HepG2 (cell line): ENCODE measurements around the gene COG4. TPM values are rescaled to one million over a fixed set of nuclear protein-coding genes. Genes with fewer than 3 reads are reported as not detected.

Experiments used
- ATF4 ChIP-seq, 2 experiments: fragments of 450-650 bp in 1 of 2; sonication (generic) in 1 of 2; formaldehyde crosslinking; IDR thresholded peaks; 2 replicates each; pipeline versions ENCODE4 v1.5.0 to v1.8.0; 2020 to 2022; ENCODE audit warnings: mild to moderate bottlenecking in 1 of 2, missing genetic modification reagents in 1 of 2
- CBX1 ChIP-seq: IDR thresholded peaks from one replicate; pipeline ENCODE4 v1.6.1; 2016; ENCODE audit warnings: antibody characterized with exemption, low read depth
- HMG20B ChIP-seq: conservative IDR thresholded peaks from 2 replicates; pipeline ENCODE4 v1.6.1; 2016; ENCODE audit warnings: missing genetic modification reagents, missing compliant biosample characterization
- IRF2 ChIP-seq: IDR thresholded peaks from 2 replicates; pipeline ENCODE4 v1.6.1; 2018; ENCODE audit warnings: missing genetic modification reagents, missing compliant biosample characterization
- KLF16 ChIP-seq, 2 experiments: sonication (generic) in 1 of 2; formaldehyde crosslinking in 1 of 2; IDR thresholded peaks; 2 replicates each; pipeline versions ENCODE4 v1.6.1 to v1.8.0; 2016 to 2023; ENCODE audit warnings: missing genetic modification reagents in 2 of 2, missing compliant biosample characterization in 1 of 2
- MNT ChIP-seq: fragments of 450-650 bp; IDR thresholded peaks from 2 replicates; pipeline ENCODE4 v1.6.1; 2016
- NONO ChIP-seq, 2 experiments: fragments of 450-650 bp in 1 of 2; sonication (generic) in 1 of 2; formaldehyde crosslinking in 1 of 2; IDR thresholded peaks in 1 of 2; conservative IDR thresholded peaks in 1 of 2; 2 replicates each; pipeline versions ENCODE4 v1.6.1 to v1.8.0; 2017 to 2022; ENCODE audit warnings: mild to moderate bottlenecking in 1 of 2, missing genetic modification reagents in 1 of 2, moderate library complexity in 1 of 2
- NR2F2 ChIP-seq: IDR thresholded peaks from 2 replicates; pipeline ENCODE4 v1.6.1; 2012; ENCODE audit warnings: low read depth, inconsistent platforms, borderline replicate concordance
- PHF21A ChIP-seq: sonication (generic); formaldehyde crosslinking; IDR thresholded peaks from 2 replicates; pipeline ENCODE4 v1.5.0; 2020; ENCODE audit warnings: mild to moderate bottlenecking, missing genetic modification reagents
- POLR2G ChIP-seq: fragments of 200-400 bp; formaldehyde crosslinking; IDR thresholded peaks from 2 replicates; pipeline ENCODE4 v1.6.1; 2018; ENCODE audit warnings: mild to moderate bottlenecking, low read depth, low read length, moderate library complexity
- RFX1 ChIP-seq: fragments of 450-650 bp; IDR thresholded peaks from 2 replicates; pipeline ENCODE4 v1.6.1; 2017
- RNF219 ChIP-seq: sonication (generic); formaldehyde crosslinking; IDR thresholded peaks from 2 replicates; pipeline ENCODE4 v1.5.0; 2020; ENCODE audit warnings: mild to moderate bottlenecking, missing genetic modification reagents
- SIN3B ChIP-seq: fragments of 150-350 bp; IDR thresholded peaks from 2 replicates; pipeline ENCODE4 v1.6.1; 2014; ENCODE audit warnings: low read length
- TSC22D2 ChIP-seq: sonication (generic); formaldehyde crosslinking; IDR thresholded peaks from 2 replicates; pipeline ENCODE4 v1.5.1; 2020; ENCODE audit warnings: missing genetic modification reagents, mild to moderate bottlenecking, borderline replicate concordance
- ZBED4 ChIP-seq: sonication (generic); formaldehyde crosslinking; IDR thresholded peaks from 2 replicates; pipeline ENCODE4 v1.4.0; 2020; ENCODE audit warnings: missing genetic modification reagents, borderline replicate concordance
- ZBTB3 ChIP-seq: sonication (generic); formaldehyde crosslinking; IDR thresholded peaks from 2 replicates; pipeline ENCODE4 v1.4.0; 2020; ENCODE audit warnings: low read depth, mild to moderate bottlenecking, moderate library complexity, missing genetic modification reagents, borderline replicate concordance
- ZMYM4 ChIP-seq: sonication (generic); formaldehyde crosslinking; IDR thresholded peaks from 2 replicates; pipeline ENCODE4 v1.8.1; 2023; ENCODE audit warnings: mild to moderate bottlenecking, missing genetic modification reagents
- ZNF282 ChIP-seq: fragments of 450-650 bp; IDR thresholded peaks from 2 replicates; pipeline ENCODE4 v1.6.1; 2018; ENCODE audit not compliant: partially characterized antibody
- ZNF337 ChIP-seq: sonication (generic); formaldehyde crosslinking; IDR thresholded peaks from 2 replicates; pipeline ENCODE4 v1.5.1; 2020; ENCODE audit warnings: missing genetic modification reagents, low read depth, mild to moderate bottlenecking, borderline replicate concordance
- ZNF33A ChIP-seq: sonication (generic); formaldehyde crosslinking; IDR thresholded peaks from 2 replicates; pipeline ENCODE4 v1.5.1; 2020; ENCODE audit warnings: missing genetic modification reagents, mild to moderate bottlenecking, moderate library complexity, borderline replicate concordance
- ZNF441 ChIP-seq: sonication (generic); formaldehyde crosslinking; IDR thresholded peaks from 2 replicates; pipeline ENCODE4 v1.7.0; 2021; ENCODE audit warnings: missing genetic modification reagents, borderline replicate concordance
- ZNF550 ChIP-seq: sonication (generic); formaldehyde crosslinking; IDR thresholded peaks from 2 replicates; pipeline ENCODE4 v1.4.0; 2020; ENCODE audit warnings: mild to moderate bottlenecking, missing genetic modification reagents, borderline replicate concordance
- ZNF629 ChIP-seq: sonication (generic); formaldehyde crosslinking; conservative IDR thresholded peaks from 2 replicates; pipeline ENCODE4 v1.5.0; 2020; ENCODE audit warnings: missing genetic modification reagents
- polyA plus RNA-seq, 8 experiments: library from polyadenylated mRNA; depleted of rRNA in 3 of 8; stranded (reverse) in 7 of 8; unstranded in 1 of 8; fragments of >200 nt; fragmentation: Illumina TruSeq in 4 of 8; extraction: Trizol in 4 of 8; gene quantifications; 2 replicates each; pipeline versions ENCODE4 v1.2.1 to v1.2.3, GENCODE V29; 2011 to 2016; ENCODE audit warnings: low read depth in 4 of 8, missing spikeins in 1 of 8, mixed read lengths in 1 of 8; ENCODE audit not compliant: insufficient read depth in 1 of 8
- total RNA-seq, 5 experiments: library from RNA; depleted of rRNA; stranded (reverse); fragments of >200 nt; fragmentation: Illumina TruSeq; extraction: Trizol; gene quantifications; 2 replicates each; pipeline ENCODE4 v1.2.3, GENCODE V29; 2016; ENCODE audit warnings: low read depth in 1 of 5

Gene COG4
- total and polyA plus RNA-seq, 2 of the 13 experiments (the other 11 are each of a cell fraction or from before 2014, with no cell fraction given) = 51.1 to 73.8 TPM

GRCh38 chr16:70453892-70454221 is 69.5 kb downstream of the COG4 start (continued):
- TF ChIP-seq TSC22D2 (CRISPR knock-in tag) (no peak), PHF21A (0 out of 2 replicates have a peak, but pooled peaks have one; percentile 27), ZMYM4 (CRISPR knock-in tag) (no peak), ZNF33A (CRISPR knock-in tag) (0 out of 2 replicates have a peak, but pooled peaks have one; percentile 7), KLF16 (CRISPR knock-in tag; IDR thresholded peaks at IDR 0.05) (no peak), HMG20B (CRISPR knock-in tag) (no peak), NONO (IDR thresholded peaks at IDR 0.05) (no peak), NONO (CRISPR knock-in tag; conservative IDR thresholded peaks at IDR 0.05) (no peak), ZNF441 (CRISPR knock-in tag) (peak; percentile 32; the same call in 1 of the 2 replicates), ZNF629 (CRISPR knock-in tag) (no peak), ZBED4 (CRISPR knock-in tag) (0 out of 2 replicates have a peak, but pooled peaks have one; percentile 10), RFX1 (no peak), ATF4 (CRISPR knock-in tag; IDR thresholded peaks at IDR 0.05) (0 out of 4 replicates have a peak, but pooled peaks of 1 of the 2 experiments have one; percentile 20), NR2F2 (no peak), POLR2G (peak; percentile 5; the same call in 1 of the 2 replicates), SIN3B (0 out of 2 replicates have a peak, but pooled peaks have one; percentile 35), ZNF550 (no peak), ZBTB3 (no peak), ZNF337 (CRISPR knock-in tag) (0 out of 2 replicates have a peak, but pooled peaks have one; percentile 16), MNT (no peak), IRF2 (CRISPR knock-in tag) (no peak), ZNF282 (no peak), RNF219 (0 out of 2 replicates have a peak, but pooled peaks have one; percentile 17), CBX1 (no peak)
